ENCODE data around the gene NTRK2.
A peak's percentile ranks its signal among the peaks of the same experiment; 100 is the strongest.

Gene NTRK2

GRCh38 chr9:84781458-84781857 lies 111.9 kb downstream of the NTRK2 start:
- DNase-seq (ENCODE audit: low spot score): peak; percentile 22

- no peak for DNase-seq (ENCODE audit: low spot score)
Measured at GRCh38 chr9:84781931-84782866, 112.7 kb downstream of the NTRK2 start.

GRCh38 chr9:84785792-84786547 lies 116.4 kb downstream of the NTRK2 start:
- DNase-seq (ENCODE audit: low spot score): no peak

- no peak for DNase-seq (ENCODE audit: low spot score)
Measured at GRCh38 chr9:84788803-84789462, 119.4 kb downstream of the NTRK2 start.

- DNase-seq (ENCODE audit: low spot score): no peak
Measured at GRCh38 chr9:84789463-84789830, 119.9 kb downstream of the NTRK2 start.

- no peak for DNase-seq (ENCODE audit: low spot score)
Measured at GRCh38 chr9:84791643-84792042, 122.1 kb downstream of the NTRK2 start.

- DNase-seq (ENCODE audit: low spot score): no peak
Measured at GRCh38 chr9:84793251-84793650, 123.7 kb downstream of the NTRK2 start.

GRCh38 chr9:84794981-84795637 lies 125.6 kb downstream of the NTRK2 start:
- no peak for DNase-seq (ENCODE audit: low spot score)

GRCh38 chr9:84796404-84796803 lies 126.9 kb downstream of the NTRK2 start:
- no peak for DNase-seq (ENCODE audit: low spot score)

- no peak for DNase-seq (ENCODE audit: low spot score)
Measured at GRCh38 chr9:84799251-84799650, 129.7 kb downstream of the NTRK2 start.

GRCh38 chr9:84804951-84805694 lies 135.6 kb downstream of the NTRK2 start:
- no peak for DNase-seq (ENCODE audit: low spot score)

GRCh38 chr9:84807431-84807830 lies 137.9 kb downstream of the NTRK2 start:
- no peak for DNase-seq (ENCODE audit: low spot score)

GRCh38 chr9:84807870-84808390 lies 138.4 kb downstream of the NTRK2 start:
- DNase-seq (ENCODE audit: low spot score): no peak

GRCh38 chr9:84808416-84808815 lies 138.9 kb downstream of the NTRK2 start:
- DNase-seq (ENCODE audit: low spot score): no peak

GRCh38 chr9:84811072-84811750 lies 141.7 kb downstream of the NTRK2 start:
- no peak for DNase-seq (ENCODE audit: low spot score)

- DNase-seq (ENCODE audit: low spot score): no peak
Measured at GRCh38 chr9:84811751-84812074, 142.2 kb downstream of the NTRK2 start.

- DNase-seq (ENCODE audit: low spot score): no peak
Measured at GRCh38 chr9:84812355-84812754, 142.8 kb downstream of the NTRK2 start.

GRCh38 chr9:84812847-84813246 lies 143.3 kb downstream of the NTRK2 start:
- DNase-seq (ENCODE audit: low spot score): no peak

GRCh38 chr9:84815554-84815953 lies 146.0 kb downstream of the NTRK2 start:
- DNase-seq (ENCODE audit: low spot score): no peak

- DNase-seq (ENCODE audit: low spot score): no peak
Measured at GRCh38 chr9:84817038-84817437, 147.5 kb downstream of the NTRK2 start.

GRCh38 chr9:84818791-84819190 lies 149.3 kb downstream of the NTRK2 start:
- DNase-seq (ENCODE audit: low spot score): no peak
